Measurements from ENCODE around the gene IFNAR2.

IFNAR2 gene

GRCh38 chr21:33229784-33230544 is at the start of gene IFNAR2:
Gene IFNAR2 (plus strand): TSS chr21:33229938. CDS start chr21:33241923, 11,985 bp downstream.
- Histone ChIP-seq H3K9ac (peak within 1 kb of the TSS; percentile 92 to 100 (median 99)), H3K36me3 (peaks cover 1 to 36% (median 21%) of the 10 kb centered on the region in 11 experiments; a peak in 20 of 22 replicates), H4K20me1 (peaks cover 9 to 30% (median 17%) of the 10 kb centered on the region in 11 experiments; a peak in 17 of 22 replicates), H3K27ac (peak within 1 kb of the TSS; percentile 92 to 100 (median 98)), H3K9me3 (replicated peaks in 1 of 11) (no peaks in the 10 kb centered on the region), H3K4me2 (peak within 1 kb of the TSS; percentile 77 to 100 (median 95)), H3K27me3 (no peaks in the 10 kb centered on the region), H3K4me3 (peak within 1 kb of the TSS; percentile 72 to 99 (median 96)), H3K4me1 (peaks cover 26 to 57% (median 44%) of the 10 kb centered on the region in 10 experiments)
- no peak for TF ChIP-seq Cebpa-rat (IDR thresholded peaks at IDR 0.05)

DNA sequence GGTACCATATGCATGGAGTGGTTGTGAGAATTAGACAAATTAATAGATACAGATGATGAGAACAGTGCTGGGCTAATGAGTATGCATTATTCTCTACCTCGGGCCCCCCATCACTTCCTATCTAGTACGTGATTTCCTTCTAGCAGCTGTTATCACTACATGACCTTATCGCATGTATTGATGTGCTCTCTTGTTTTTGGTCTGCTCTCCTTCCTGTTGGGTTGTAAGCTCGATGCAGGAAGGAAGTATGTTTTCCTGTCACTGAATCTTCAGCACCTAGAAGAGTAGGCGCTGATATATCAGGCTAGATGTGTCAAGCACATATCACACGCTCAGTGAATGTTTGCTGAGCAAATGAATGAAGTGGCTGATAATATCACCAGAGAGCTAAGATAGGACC is 43.9 kb upstream of the IFNAR2 start:
- peaks cover 34 to 46% (median 42%) of the 10 kb centered on the region in 10 experiments for H3K4me1 ChIP-seq
- no peak for TF ChIP-seq Cebpa-rat (IDR thresholded peaks at IDR 0.05)
- no peaks in the 10 kb centered on the region for H3K36me3 ChIP-seq
- peak overlapping the region; percentile 44 to 82 (median 71) for H3K4me2 ChIP-seq
- peaks cover 0 to 3% (median 0%) of the 10 kb centered on the region in 11 experiments; a peak in 3 of 22 replicates for H3K9me3 ChIP-seq (replicated peaks in 1 of 11)
- H3K9ac ChIP-seq: no peak overlapping the region
- no peaks in the 10 kb centered on the region for H4K20me1 ChIP-seq
- H3K4me3 ChIP-seq: no peak overlapping the region
- peaks cover 0 to 19% (median 14%) of the 10 kb centered on the region in 11 experiments; a peak in 13 of 22 replicates for H3K27me3 ChIP-seq
- H3K27ac ChIP-seq: no peak overlapping the region; a peak in 1 of 22 replicates

- H3K4me3 ChIP-seq: no peak overlapping the region
- no peaks in the 10 kb centered on the region for H4K20me1 ChIP-seq
- H3K36me3 ChIP-seq: no peaks in the 10 kb centered on the region
- H3K9me3 ChIP-seq (replicated peaks in 1 of 11): peaks cover 0 to 9% (median 4%) of the 10 kb centered on the region in 11 experiments; a peak in 9 of 22 replicates
- peaks cover 0 to 21% (median 15%) of the 10 kb centered on the region in 11 experiments; a peak in 13 of 22 replicates for H3K27me3 ChIP-seq
- peaks cover 34 to 46% (median 42%) of the 10 kb centered on the region in 10 experiments for H3K4me1 ChIP-seq
- H3K27ac ChIP-seq: no peak overlapping the region
- H3K4me2 ChIP-seq: no peak overlapping the region
- no peak for TF ChIP-seq Cebpa-rat (IDR thresholded peaks at IDR 0.05)
- no peak overlapping the region for H3K9ac ChIP-seq
Observed at GRCh38 chr21:33187276-33187675, 42.5 kb upstream of the IFNAR2 start.

DNA sequence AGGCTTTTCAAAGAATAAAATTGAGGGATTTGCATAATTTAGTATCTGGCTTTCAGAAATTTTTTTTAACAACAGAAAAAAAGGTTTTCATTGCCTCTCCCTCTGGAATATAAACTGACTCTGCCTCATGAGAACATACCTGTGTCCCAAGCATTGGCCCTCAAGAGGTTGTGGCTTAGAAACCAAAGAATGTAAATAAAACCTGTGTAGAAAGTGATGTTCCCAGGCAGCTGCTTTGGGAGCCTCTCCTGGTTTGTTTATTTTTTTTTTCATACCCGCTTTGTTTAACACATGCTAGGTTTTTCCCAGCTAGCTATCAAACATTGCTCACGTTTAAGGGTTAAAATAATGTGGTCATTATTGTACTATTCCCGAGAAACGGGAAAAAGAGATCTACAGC is 40.5 kb upstream of the IFNAR2 start:
- peaks cover 0 to 21% (median 15%) of the 10 kb centered on the region in 11 experiments; a peak in 13 of 22 replicates for H3K27me3 ChIP-seq
- H3K9me3 ChIP-seq (replicated peaks in 1 of 11): peaks cover 0 to 9% (median 4%) of the 10 kb centered on the region in 11 experiments; a peak in 9 of 22 replicates
- H3K4me2 ChIP-seq: peak overlapping the region in 10 of 11 experiments; percentile 5 to 53 (median 32); a peak in 17 of 22 replicates
- no peak overlapping the region for H3K27ac ChIP-seq
- no peak overlapping the region for H3K4me3 ChIP-seq
- H3K36me3 ChIP-seq: no peaks in the 10 kb centered on the region
- no peaks in the 10 kb centered on the region for H4K20me1 ChIP-seq
- H3K4me1 ChIP-seq: peaks cover 34 to 46% (median 42%) of the 10 kb centered on the region in 10 experiments
- no peak for TF ChIP-seq Cebpa-rat (IDR thresholded peaks at IDR 0.05)
- H3K9ac ChIP-seq: no peak overlapping the region

DNA sequence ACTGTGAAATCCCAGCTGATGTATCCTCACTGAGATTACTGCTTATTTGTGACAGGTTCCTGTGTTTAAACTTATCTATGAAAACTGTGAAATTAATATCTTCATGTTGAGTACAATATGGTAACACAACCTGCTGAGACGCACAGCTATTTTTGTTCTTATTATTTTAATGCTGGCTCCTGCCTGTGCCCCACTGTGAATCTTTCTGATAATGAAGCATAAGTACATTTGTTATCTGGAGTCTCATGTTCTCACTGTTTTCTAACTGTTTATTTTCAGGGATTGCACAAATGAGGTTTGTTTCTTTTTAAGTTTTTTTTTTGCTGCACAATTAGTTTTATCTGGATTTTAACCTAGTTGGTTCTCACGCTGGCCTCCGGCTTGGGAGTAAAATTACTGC is 39.9 kb upstream of the IFNAR2 start:
- no peaks in the 10 kb centered on the region for H4K20me1 ChIP-seq
- 0 out of 22 replicates have a peak overlapping the region, but pooled peaks of 1 of the 11 experiments have one; percentile 4 for H3K9ac ChIP-seq
- no peak for TF ChIP-seq Cebpa-rat (IDR thresholded peaks at IDR 0.05)
- H3K4me3 ChIP-seq: no peak overlapping the region
- H3K9me3 ChIP-seq (replicated peaks in 1 of 11): peaks cover 0 to 9% (median 4%) of the 10 kb centered on the region in 11 experiments; a peak in 9 of 22 replicates
- peaks cover 0 to 21% (median 15%) of the 10 kb centered on the region in 11 experiments; a peak in 13 of 22 replicates for H3K27me3 ChIP-seq
- no peaks in the 10 kb centered on the region for H3K36me3 ChIP-seq
- H3K27ac ChIP-seq: no peak overlapping the region
- peak overlapping the region; percentile 5 to 58 (median 38); a peak in 18 of 22 replicates for H3K4me2 ChIP-seq
- H3K4me1 ChIP-seq: peaks cover 34 to 45% (median 41%) of the 10 kb centered on the region in 10 experiments

- Histone ChIP-seq H3K4me3 (no peak overlapping the region), H3K9ac (peak overlapping the region in 3 of 11 experiments; percentile 8 to 24 (median 12); a peak in 3 of 22 replicates), H3K4me2 (peak overlapping the region in 7 of 11 experiments; percentile 37 to 87 (median 65); a peak in 12 of 22 replicates), H3K4me1 (peaks cover 16 to 55% (median 45%) of the 10 kb centered on the region in 10 experiments), H3K27ac (peak overlapping the region in 4 of 11 experiments; percentile 13 to 89 (median 84); a peak in 6 of 22 replicates), H3K27me3 (no peaks in the 10 kb centered on the region), H4K20me1 (no peaks in the 10 kb centered on the region), H3K36me3 (no peaks in the 10 kb centered on the region), H3K9me3 (replicated peaks in 1 of 11) (no peaks in the 10 kb centered on the region)
- TF ChIP-seq Cebpa-rat (IDR thresholded peaks at IDR 0.05): no peak
Observed at GRCh38 chr21:33196941-33197374, 32.8 kb upstream of the IFNAR2 start.

GRCh38 chr21:33197496-33197895 is 32.2 kb upstream of the IFNAR2 start:
- no peaks in the 10 kb centered on the region for H3K9me3 ChIP-seq (replicated peaks in 1 of 11)
- H3K4me3 ChIP-seq: no peak overlapping the region
- H3K4me2 ChIP-seq: peak overlapping the region in 7 of 11 experiments; percentile 58 to 87 (median 68); a peak in 14 of 22 replicates

GRCh38 chr21:33198346-33199099 is 31.2 kb upstream of the IFNAR2 start:
- Histone ChIP-seq H3K27ac (peak overlapping the region in 10 of 11 experiments; percentile 31 to 92 (median 78); a peak in 19 of 22 replicates), H3K9me3 (replicated peaks in 1 of 11) (no peaks in the 10 kb centered on the region), H3K4me3 (no peak overlapping the region), H3K27me3 (no peaks in the 10 kb centered on the region), H3K36me3 (no peaks in the 10 kb centered on the region), H3K4me2 (peak overlapping the region; percentile 10 to 87 (median 62); a peak in 21 of 22 replicates), H3K9ac (peak overlapping the region in 10 of 11 experiments; percentile 37 to 84 (median 64); a peak in 19 of 22 replicates), H3K4me1 (peaks cover 20 to 71% (median 60%) of the 10 kb centered on the region in 10 experiments), H4K20me1 (no peaks in the 10 kb centered on the region)
- peak in 3 of 11 experiments; percentile 29 to 61 (median 52); a peak in 3 of 22 replicates for TF ChIP-seq Cebpa-rat (IDR thresholded peaks at IDR 0.05)

More at GRCh38 chr21:33197496-33197895, 32.2 kb upstream of the IFNAR2 start:
- H4K20me1 ChIP-seq: no peaks in the 10 kb centered on the region
- peak overlapping the region in 6 of 11 experiments; percentile 60 to 84 (median 75); a peak in 7 of 22 replicates for H3K9ac ChIP-seq
- H3K27ac ChIP-seq: peak overlapping the region in 8 of 11 experiments; percentile 5 to 92 (median 84); a peak in 14 of 22 replicates
- H3K36me3 ChIP-seq: no peaks in the 10 kb centered on the region
- H3K27me3 ChIP-seq: no peaks in the 10 kb centered on the region
- peaks cover 16 to 61% (median 50%) of the 10 kb centered on the region in 10 experiments for H3K4me1 ChIP-seq
- no peak for TF ChIP-seq Cebpa-rat (IDR thresholded peaks at IDR 0.05)
